ENCODE measurements around the gene SEC61B.

DNA sequence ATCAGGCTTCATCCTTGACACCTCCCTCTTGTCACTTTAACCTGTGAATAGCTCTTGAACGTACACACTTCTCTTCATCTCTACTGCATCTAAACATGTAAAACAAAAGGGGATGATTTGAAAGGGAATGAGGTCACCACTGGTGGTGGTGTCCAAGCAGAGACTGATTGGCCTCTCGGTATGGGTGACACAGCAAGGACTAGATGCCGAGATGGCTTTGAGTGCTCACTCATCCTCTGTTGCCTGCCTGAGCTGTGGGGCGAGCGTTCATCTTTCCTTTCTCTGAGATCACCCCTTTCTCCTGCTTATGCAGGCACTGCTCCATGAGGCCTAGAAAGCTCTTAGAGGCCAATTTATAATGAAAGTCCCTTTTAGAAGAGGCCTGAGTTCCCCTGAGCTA, 51.9 kb downstream of the SEC61B start:
- TF ChIP-seq MAX (IDR thresholded peaks at IDR 0.05) (no peak), YY1 (IDR thresholded peaks at IDR 0.05; ENCODE audit: extremely low read depth, insufficient replicate concordance, low read depth, low read length) (no peak)
- TF ChIP-seq, protein P1, sequence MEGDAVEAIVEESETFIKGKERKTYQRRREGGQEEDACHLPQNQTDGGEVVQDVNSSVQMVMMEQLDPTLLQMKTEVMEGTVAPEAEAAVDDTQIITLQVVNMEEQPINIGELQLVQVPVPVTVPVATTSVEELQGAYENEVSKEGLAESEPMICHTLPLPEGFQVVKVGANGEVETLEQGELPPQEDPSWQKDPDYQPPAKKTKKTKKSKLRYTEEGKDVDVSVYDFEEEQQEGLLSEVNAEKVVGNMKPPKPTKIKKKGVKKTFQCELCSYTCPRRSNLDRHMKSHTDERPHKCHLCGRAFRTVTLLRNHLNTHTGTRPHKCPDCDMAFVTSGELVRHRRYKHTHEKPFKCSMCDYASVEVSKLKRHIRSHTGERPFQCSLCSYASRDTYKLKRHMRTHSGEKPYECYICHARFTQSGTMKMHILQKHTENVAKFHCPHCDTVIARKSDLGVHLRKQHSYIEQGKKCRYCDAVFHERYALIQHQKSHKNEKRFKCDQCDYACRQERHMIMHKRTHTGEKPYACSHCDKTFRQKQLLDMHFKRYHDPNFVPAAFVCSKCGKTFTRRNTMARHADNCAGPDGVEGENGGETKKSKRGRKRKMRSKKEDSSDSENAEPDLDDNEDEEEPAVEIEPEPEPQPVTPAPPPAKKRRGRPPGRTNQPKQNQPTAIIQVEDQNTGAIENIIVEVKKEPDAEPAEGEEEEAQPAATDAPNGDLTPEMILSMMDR (IDR thresholded peaks at IDR 0.05 in 2 of 3, conservative IDR thresholded peaks at IDR 0.05 in 1 of 3; ENCODE audit: borderline replicate concordance in 1 of 3, insufficient read depth in 1 of 3, low read depth in 2 of 3, low read length in 2 of 3) = no peak
